HepG2 (cell line): ENCODE results near the gene DNAJC18. TPM values are rescaled to one million over a fixed set of nuclear protein-coding genes. Genes with fewer than 3 reads are reported as not detected.

Source experiments
- BORCS8-MEF2B ChIP-seq: sonication (generic); formaldehyde crosslinking; IDR thresholded peaks from 2 replicates; pipeline ENCODE4 v1.8.0; 2022; ENCODE audit warnings: mild to moderate bottlenecking, missing genetic modification reagents
- CSRNP1 ChIP-seq: sonication (generic); formaldehyde crosslinking; IDR thresholded peaks from 2 replicates; pipeline ENCODE4 v1.8.1; 2023; ENCODE audit warnings: mild to moderate bottlenecking, missing genetic modification reagents
- HCFC1 ChIP-seq: fragments of 150-350 bp; IDR thresholded peaks from 2 replicates; pipeline ENCODE4 v1.6.1; 2014; ENCODE audit warnings: low read depth, low read length
- ISX ChIP-seq: sonication (generic); formaldehyde crosslinking; conservative IDR thresholded peaks from 2 replicates; pipeline ENCODE4 v1.5.0; 2020; ENCODE audit warnings: missing genetic modification reagents
- KMT2A ChIP-seq: sonication (generic); formaldehyde crosslinking; IDR thresholded peaks from 2 replicates; pipeline ENCODE4 v1.4.0; 2020; ENCODE audit warnings: missing genetic modification reagents
- PHF5A ChIP-seq: IDR thresholded peaks from one replicate; pipeline ENCODE4 v1.6.1; 2018; ENCODE audit warnings: low read depth, missing genetic modification reagents; ENCODE audit not compliant: unreplicated experiment
- RAD21 ChIP-seq: fragments of 450-650 bp; formaldehyde crosslinking; IDR thresholded peaks from 2 replicates; pipeline ENCODE4 v1.5.0; 2020; ENCODE audit warnings: mild to moderate bottlenecking
- TARDBP ChIP-seq: sonication (generic); formaldehyde crosslinking; IDR thresholded peaks from 2 replicates; pipeline ENCODE4 v1.8.0; 2022; ENCODE audit warnings: mild to moderate bottlenecking, missing genetic modification reagents
- TFAP4 ChIP-seq: sonication (generic); IDR thresholded peaks from 2 replicates; pipeline ENCODE4 v1.6.1; 2016; ENCODE audit warnings: low read depth, borderline replicate concordance
- THAP9 ChIP-seq: sonication (generic); formaldehyde crosslinking; IDR thresholded peaks from 2 replicates; pipeline ENCODE4; 2020; ENCODE audit warnings: missing genetic modification reagents, mild to moderate bottlenecking, borderline replicate concordance
- TRIM22 ChIP-seq: fragments of 450-650 bp; IDR thresholded peaks from 2 replicates; pipeline ENCODE4 v1.6.1; 2017
- ZBTB7B ChIP-seq: sonication (generic); formaldehyde crosslinking; IDR thresholded peaks from 2 replicates; pipeline ENCODE4 v1.4.0; 2020; ENCODE audit warnings: missing genetic modification reagents
- ZEB1 ChIP-seq: IDR thresholded peaks from 2 replicates; pipeline ENCODE4 v1.6.1; 2012; ENCODE audit warnings: mild to moderate bottlenecking, low read depth, inconsistent platforms; ENCODE audit not compliant: insufficient replicate concordance
- ZFP1 ChIP-seq: IDR thresholded peaks from 2 replicates; pipeline ENCODE4 v1.6.1; 2016
- ZKSCAN8 ChIP-seq: IDR thresholded peaks from 2 replicates; pipeline ENCODE4 v1.6.1; 2016; ENCODE audit warnings: borderline replicate concordance, missing genetic modification reagents, missing compliant biosample characterization
- ZNF143 ChIP-seq: sonication (generic); formaldehyde crosslinking; IDR thresholded peaks from 2 replicates; pipeline ENCODE4 v1.4.0; 2020; ENCODE audit warnings: missing genetic modification reagents
- ZNF205 ChIP-seq: IDR thresholded peaks from 2 replicates; pipeline ENCODE4 v1.6.1; 2018; ENCODE audit warnings: missing biosample characterization, missing genetic modification reagents
- ZNF496 ChIP-seq: sonication (generic); formaldehyde crosslinking; IDR thresholded peaks from 2 replicates; pipeline ENCODE4 v1.8.1; 2023; ENCODE audit warnings: mild to moderate bottlenecking, moderate library complexity, missing genetic modification reagents; ENCODE audit not compliant: insufficient replicate concordance
- ZNF543 ChIP-seq: sonication (generic); formaldehyde crosslinking; IDR thresholded peaks from 2 replicates; pipeline ENCODE4 v1.4.0; 2020; ENCODE audit warnings: mild to moderate bottlenecking, missing genetic modification reagents
- ZNF563 ChIP-seq: sonication (generic); formaldehyde crosslinking; IDR thresholded peaks from 2 replicates; pipeline ENCODE4 v1.8.0; 2022; ENCODE audit warnings: mild to moderate bottlenecking, moderate library complexity, missing genetic modification reagents
- ZNF775 ChIP-seq: sonication (generic); formaldehyde crosslinking; IDR thresholded peaks from 2 replicates; pipeline ENCODE4 v1.4.0; 2020; ENCODE audit warnings: missing genetic modification reagents, mild to moderate bottlenecking, moderate library complexity, borderline replicate concordance
- ZNF776 ChIP-seq: sonication (generic); formaldehyde crosslinking; IDR thresholded peaks from 2 replicates; pipeline ENCODE4 v1.4.0; 2020; ENCODE audit warnings: mild to moderate bottlenecking, missing genetic modification reagents
- ZSCAN31 ChIP-seq: sonication (generic); formaldehyde crosslinking; IDR thresholded peaks from 2 replicates; pipeline ENCODE4 v1.5.0; 2020; ENCODE audit warnings: low read depth, mild to moderate bottlenecking, missing genetic modification reagents
- polyA plus RNA-seq, 8 experiments: library from polyadenylated mRNA; depleted of rRNA in 3 of 8; stranded (reverse) in 7 of 8; unstranded in 1 of 8; fragments of >200 nt; fragmentation: Illumina TruSeq in 4 of 8; extraction: Trizol in 4 of 8; gene quantifications; 2 replicates each; pipeline versions ENCODE4 v1.2.1 to v1.2.3, GENCODE V29; 2011 to 2016; ENCODE audit warnings: low read depth in 4 of 8, missing spikeins in 1 of 8, mixed read lengths in 1 of 8; ENCODE audit not compliant: insufficient read depth in 1 of 8
- total RNA-seq, 5 experiments: library from RNA; depleted of rRNA; stranded (reverse); fragments of >200 nt; fragmentation: Illumina TruSeq; extraction: Trizol; gene quantifications; 2 replicates each; pipeline ENCODE4 v1.2.3, GENCODE V29; 2016; ENCODE audit warnings: low read depth in 1 of 5
- TF ChIP-seq, protein P1 (sequence below): sonication (generic); formaldehyde crosslinking; IDR thresholded peaks from 2 replicates; pipeline ENCODE4 v1.4.0; 2020; ENCODE audit warnings: missing genetic modification reagents

Gene DNAJC18
- total and polyA plus RNA-seq, 2 of the 13 experiments (the other 11 are each of a cell fraction or from before 2014, with no cell fraction given): 6.5 to 6.6 TPM

- no peak for TF ChIP-seq ZKSCAN8
- TF ChIP-seq TFAP4: peak; percentile 56; the same call in 1 of the 2 replicates
- TF ChIP-seq ZFP1 (CRISPR knock-in tag): no peak
- TF ChIP-seq CSRNP1 (CRISPR knock-in tag): no peak
- no peak for TF ChIP-seq PHF5A (CRISPR knock-in tag)
- TF ChIP-seq RAD21: 0 out of 2 replicates have a peak, but pooled peaks have one; percentile 19
- TF ChIP-seq ZNF776: no peak
- TF ChIP-seq BORCS8-MEF2B (CRISPR knock-in tag): no peak; the same call in none of the 2 replicates
- 0 out of 2 replicates have a peak, but pooled peaks have one; percentile 58 for TF ChIP-seq ZNF563 (CRISPR knock-in tag)
- TF ChIP-seq ISX: no peak
- peak; percentile 61; the same call in 1 of the 2 replicates for TF ChIP-seq TARDBP (CRISPR knock-in tag)
- peak; percentile 91 for TF ChIP-seq HCFC1
- peak; percentile 78 for TF ChIP-seq ZSCAN31 (CRISPR knock-in tag)
- TF ChIP-seq THAP9 (CRISPR knock-in tag): peak; percentile 55
- TF ChIP-seq ZNF775 (CRISPR knock-in tag): no peak
- TF ChIP-seq ZNF496: no peak
- TF ChIP-seq KMT2A (CRISPR knock-in tag): no peak
- TF ChIP-seq ZBTB7B (CRISPR knock-in tag): peak; percentile 43; the same call in 1 of the 2 replicates
- TF ChIP-seq TRIM22: no peak
- TF ChIP-seq ZEB1: peak; percentile 11
- TF ChIP-seq ZNF143 (CRISPR knock-in tag): peak; percentile 98
- TF ChIP-seq ZNF205 (CRISPR knock-in tag): no peak
- TF ChIP-seq, protein P1, sequence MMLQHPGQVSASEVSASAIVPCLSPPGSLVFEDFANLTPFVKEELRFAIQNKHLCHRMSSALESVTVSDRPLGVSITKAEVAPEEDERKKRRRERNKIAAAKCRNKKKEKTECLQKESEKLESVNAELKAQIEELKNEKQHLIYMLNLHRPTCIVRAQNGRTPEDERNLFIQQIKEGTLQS: no peak; the same call in 1 of the 2 replicates
- no peak for TF ChIP-seq ZNF543 (CRISPR knock-in tag)
These were observed at the start of gene DNAJC18 (continued) for GRCh38 chr5:139439013-139439903.
